ENCODE measurements around the gene FCN2. TPM values are rescaled to one million over a fixed set of nuclear protein-coding genes. Genes with fewer than 3 reads are reported as not detected.

Gene FCN2
- total RNA-seq, 2 experiments from 2014 or later = not detected

DNA sequence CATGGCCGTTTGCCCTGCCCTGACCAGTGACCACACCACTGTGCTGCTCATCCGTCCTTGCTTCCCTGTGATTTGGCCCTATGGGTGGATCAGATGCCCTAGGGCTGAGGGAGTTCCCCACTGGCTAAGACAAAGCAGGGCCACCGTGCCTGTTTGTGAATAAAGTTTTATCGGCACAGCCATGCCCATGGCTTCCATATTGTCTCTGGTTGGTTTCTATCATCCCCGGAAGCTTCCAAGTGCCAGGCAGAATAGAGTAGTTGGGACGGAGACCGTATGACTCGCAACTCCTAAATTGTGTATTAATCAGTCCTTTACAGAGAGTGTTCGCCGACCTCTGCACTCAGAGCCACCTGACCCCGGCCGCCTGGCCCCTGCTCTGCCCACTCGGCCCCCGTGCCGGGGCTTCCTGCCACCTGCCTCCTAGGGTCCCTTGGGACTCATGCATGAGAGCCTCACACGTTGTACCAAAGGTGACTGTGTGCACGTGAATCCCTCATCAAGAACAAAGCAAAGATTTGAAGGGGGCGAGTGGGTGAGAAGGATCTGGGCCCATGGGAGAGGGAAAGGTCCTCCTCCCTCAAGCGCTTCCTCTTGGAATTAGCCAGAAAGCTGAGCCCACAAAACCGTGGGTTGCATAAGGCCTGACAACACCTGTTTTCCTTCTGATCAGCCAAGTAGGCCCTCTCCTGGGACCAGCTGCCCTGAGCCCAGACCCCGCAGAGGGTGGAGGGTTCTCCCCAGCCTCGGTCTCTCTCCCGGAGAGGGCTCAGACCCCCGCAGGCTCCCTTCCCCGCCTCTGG, 11.7 kb upstream of the FCN2 start:
- DNase-seq = no peak
- ChIA-PET POLR2A (no interaction called here), CTCF (no interaction called here)
- H3K9me3 Mint-ChIP-seq = no peaks in the 10 kb centered on the region
- H3K4me1 Mint-ChIP-seq = no peaks in the 10 kb centered on the region
- no peak overlapping the region for H3K27ac Mint-ChIP-seq
- H3K36me3 Mint-ChIP-seq (ENCODE audit: low read depth) = no peaks in the 10 kb centered on the region
- no peaks in the 10 kb centered on the region for H3K27me3 Mint-ChIP-seq
- H3K4me3 Mint-ChIP-seq = no peak overlapping the region

DNA sequence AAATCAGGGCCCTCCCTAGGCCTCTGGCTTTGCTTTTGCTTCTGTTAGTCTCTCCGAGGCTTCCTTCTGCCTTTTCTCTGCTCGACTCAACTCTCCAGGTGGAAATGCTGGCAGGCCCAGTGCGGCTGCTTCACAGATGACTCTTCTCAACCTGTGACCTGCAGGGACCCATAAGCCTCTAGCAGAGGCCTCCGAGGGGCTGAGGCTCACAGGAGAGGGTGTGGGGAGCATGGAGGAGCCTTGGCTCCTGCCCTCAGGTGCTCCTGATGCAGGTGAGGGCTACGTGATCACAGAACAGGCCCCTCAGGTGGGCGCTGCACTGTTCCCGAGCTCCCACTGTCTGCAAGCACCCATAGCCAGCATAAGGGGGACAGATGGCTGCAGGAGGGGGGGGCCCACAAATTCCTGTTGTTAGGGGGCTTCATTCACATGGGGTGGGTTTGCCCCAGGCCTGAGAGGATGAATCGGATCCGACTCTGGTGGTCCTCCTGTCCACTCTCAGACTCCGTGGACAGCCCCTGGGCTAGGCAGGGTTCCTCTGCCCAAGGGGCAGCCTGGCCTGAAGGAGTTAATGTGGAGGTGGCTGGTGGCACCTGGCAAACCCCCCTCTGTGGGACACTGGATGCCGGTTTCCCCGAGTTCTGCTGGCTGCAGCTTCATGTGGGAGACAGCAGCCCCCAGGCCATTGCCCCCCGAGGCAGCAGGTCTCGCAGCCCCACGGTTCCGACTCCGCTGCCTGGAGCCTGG, 10.9 kb upstream of the FCN2 start:
- Mint-ChIP-seq H3K27ac (no peak overlapping the region), H3K9me3 (no peaks in the 10 kb centered on the region)
- CTCF ChIA-PET = no interaction called here

DNA sequence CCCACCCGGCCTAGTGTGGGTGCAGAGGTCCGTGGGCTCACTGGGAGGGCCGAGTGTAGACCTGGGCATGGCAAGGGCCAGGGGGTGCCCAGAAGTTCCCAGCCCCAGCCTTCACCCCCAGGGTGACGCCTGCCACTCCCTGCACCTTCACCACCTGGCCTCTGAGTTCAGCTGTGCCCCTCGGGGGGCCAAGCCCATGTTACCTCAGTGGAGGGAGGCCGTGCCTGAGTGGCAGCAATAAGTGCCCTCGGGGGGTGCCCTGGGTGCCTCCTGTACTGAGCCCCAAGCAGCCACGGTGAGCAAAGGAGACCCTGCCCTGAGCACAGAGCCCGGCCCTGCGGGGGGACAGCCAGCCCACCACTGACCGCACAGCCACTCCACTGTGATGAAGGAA, 10.3 kb upstream of the FCN2 start:
- Mint-ChIP-seq H3K27me3 (peaks cover 4% of the 10 kb centered on the region), H3K27ac (no peak overlapping the region), H3K9me3 (no peaks in the 10 kb centered on the region), H3K4me1 (no peaks in the 10 kb centered on the region), H3K36me3 (ENCODE audit: low read depth) (no peaks in the 10 kb centered on the region), H3K4me3 (no peak overlapping the region)
- no peak for DNase-seq
- POLR2A ChIA-PET = interaction anchor here (0.5 kb wide), 1 partner anchor 560 kb away, joined by 3 read pairs; no protein-coding TSS in a partner anchor
- CTCF ChIA-PET = no interaction called here

More for the DNA sequence above, 10.9 kb upstream of the FCN2 start:
- no peak for DNase-seq
- POLR2A ChIA-PET = no interaction called here
- H3K4me1 Mint-ChIP-seq = no peaks in the 10 kb centered on the region
- no peak overlapping the region for H3K4me3 Mint-ChIP-seq
- no peaks in the 10 kb centered on the region for H3K36me3 Mint-ChIP-seq (ENCODE audit: low read depth)
- H3K27me3 Mint-ChIP-seq = peaks cover 2% of the 10 kb centered on the region

DNA sequence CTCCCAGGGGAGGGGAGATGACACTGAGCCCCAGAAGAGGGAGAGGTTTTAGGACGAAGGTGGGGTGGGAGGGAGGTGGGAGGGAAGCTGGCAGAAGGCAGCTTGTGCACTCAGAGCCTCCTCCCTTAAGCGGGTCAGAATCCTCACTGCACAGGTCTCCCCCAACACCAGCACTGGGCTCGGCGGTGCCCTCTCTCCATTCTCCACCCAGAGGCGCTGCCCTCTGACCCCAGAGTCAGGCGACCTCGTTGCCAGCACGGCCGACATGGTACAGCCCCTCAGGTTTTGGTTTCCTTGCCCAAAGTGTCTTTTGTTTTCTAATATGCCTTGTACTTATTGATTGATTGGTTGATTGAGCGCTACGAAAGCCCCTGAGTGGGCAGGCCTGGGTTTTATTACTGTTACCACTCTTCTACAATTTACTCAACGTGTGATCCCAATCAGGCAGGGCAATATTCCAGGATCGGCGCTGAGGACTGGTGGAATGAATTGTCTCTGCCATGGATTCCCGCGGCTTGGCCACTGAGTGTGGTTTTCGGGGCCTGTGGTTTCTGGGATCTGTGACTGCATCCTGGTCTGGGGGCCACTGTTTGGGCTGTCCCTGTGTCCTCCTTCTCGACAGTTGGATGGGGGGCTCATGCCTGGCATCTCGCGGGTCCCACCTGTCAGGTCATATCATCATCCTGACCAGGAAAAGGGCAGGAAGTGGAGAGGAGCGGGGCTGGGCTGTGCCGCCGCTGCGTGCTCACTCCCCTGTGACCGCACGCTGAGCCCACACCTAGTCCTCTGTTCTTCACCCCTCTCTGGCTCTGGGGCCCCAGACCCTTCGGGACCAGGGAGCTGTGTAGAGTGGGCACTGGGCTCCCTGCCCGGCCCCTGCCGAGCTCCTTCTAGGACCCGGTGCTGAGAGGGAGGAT, 9.6 kb upstream of the FCN2 start:
- ChIA-PET CTCF (no interaction called here), POLR2A (interaction anchor here (0.5 kb wide), 1 partner anchor 561 kb away, joined by 3 read pairs; no protein-coding TSS in a partner anchor)
- Mint-ChIP-seq H3K27ac (no peak overlapping the region), H3K4me3 (no peak overlapping the region), H3K27me3 (peaks cover 4% of the 10 kb centered on the region), H3K36me3 (ENCODE audit: low read depth) (no peaks in the 10 kb centered on the region), H3K4me1 (no peaks in the 10 kb centered on the region), H3K9me3 (no peaks in the 10 kb centered on the region)
- no peak for DNase-seq

DNA sequence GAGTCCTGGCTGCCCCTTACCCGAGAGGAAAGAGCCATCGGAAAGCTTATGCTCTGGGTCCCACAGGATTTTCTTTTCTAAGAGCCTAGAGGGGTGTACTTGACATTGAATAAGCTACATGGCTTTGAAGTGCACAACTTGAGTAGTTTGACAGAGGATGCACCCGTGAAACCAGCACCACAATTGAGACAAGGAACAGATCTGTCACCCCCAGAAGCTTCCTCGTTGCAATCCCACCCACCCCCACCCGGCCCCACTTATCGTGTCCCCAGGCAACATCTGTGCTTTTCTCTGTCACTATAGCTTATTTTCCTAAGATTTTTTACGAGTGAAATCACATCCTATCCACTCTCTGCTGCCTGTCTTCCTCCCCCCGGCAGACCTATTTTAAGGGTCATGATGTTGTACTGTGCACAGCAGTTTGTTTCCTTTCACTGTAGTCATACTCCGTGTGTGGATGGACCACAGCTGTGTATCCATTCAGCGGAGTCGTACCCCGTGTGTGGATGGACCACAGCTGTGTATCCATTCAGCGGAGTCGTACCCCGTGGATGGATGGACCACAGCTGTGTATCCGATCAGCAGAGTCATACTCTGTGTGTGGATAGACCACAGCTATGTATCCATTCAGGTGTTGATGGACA, 8.8 kb upstream of the FCN2 start:
- no peak overlapping the region for H3K4me3 Mint-ChIP-seq
- H3K4me1 Mint-ChIP-seq = no peaks in the 10 kb centered on the region
- POLR2A ChIA-PET = no interaction called here
- H3K9me3 Mint-ChIP-seq = no peaks in the 10 kb centered on the region
- CTCF ChIA-PET = no interaction called here
- no peak for DNase-seq
- no peaks in the 10 kb centered on the region for H3K36me3 Mint-ChIP-seq (ENCODE audit: low read depth)
- peaks cover 6% of the 10 kb centered on the region for H3K27me3 Mint-ChIP-seq
- no peak overlapping the region for H3K27ac Mint-ChIP-seq

DNA sequence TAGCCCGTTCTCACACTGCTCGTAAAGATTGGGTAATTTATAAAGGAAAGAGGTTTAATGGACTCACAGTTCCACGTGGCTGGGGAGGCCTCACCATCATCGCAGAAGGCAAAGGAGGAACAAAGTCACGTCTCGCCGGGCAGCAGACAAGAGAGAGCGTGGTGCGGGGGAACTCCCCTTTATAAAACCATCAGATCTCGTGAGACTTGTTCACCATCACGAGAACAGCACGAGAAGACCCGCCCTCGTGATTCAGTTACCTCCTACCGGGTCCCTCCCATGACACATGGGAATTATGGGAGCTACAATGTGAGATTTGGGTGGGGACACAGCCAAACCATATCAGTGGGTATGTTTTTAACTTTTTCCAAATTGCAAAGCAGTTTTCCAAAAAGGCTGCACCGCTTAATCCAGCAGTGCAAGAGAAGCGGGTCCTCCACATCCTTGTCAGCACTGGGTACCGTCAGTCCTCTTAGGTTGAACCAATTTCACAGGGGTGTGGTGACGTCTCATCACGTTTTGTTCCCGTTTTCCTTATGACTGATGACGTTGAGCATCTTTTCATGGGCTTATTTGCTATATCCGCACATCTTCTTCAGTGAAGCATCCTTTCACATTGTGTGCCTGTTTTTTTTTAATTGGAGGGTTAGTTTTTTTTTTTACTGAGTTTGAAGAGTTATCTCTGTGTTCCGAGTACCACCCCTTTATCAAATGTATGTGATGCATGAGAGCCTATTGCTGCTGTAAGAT, 8.0 kb upstream of the FCN2 start:
- ChIA-PET CTCF (no interaction called here), POLR2A (no interaction called here)
- Mint-ChIP-seq H3K36me3 (ENCODE audit: low read depth) (no peaks in the 10 kb centered on the region), H3K27me3 (peaks cover 8% of the 10 kb centered on the region), H3K4me1 (no peaks in the 10 kb centered on the region), H3K9me3 (no peaks in the 10 kb centered on the region), H3K4me3 (no peak overlapping the region), H3K27ac (no peak overlapping the region)
- no peak for DNase-seq

DNA sequence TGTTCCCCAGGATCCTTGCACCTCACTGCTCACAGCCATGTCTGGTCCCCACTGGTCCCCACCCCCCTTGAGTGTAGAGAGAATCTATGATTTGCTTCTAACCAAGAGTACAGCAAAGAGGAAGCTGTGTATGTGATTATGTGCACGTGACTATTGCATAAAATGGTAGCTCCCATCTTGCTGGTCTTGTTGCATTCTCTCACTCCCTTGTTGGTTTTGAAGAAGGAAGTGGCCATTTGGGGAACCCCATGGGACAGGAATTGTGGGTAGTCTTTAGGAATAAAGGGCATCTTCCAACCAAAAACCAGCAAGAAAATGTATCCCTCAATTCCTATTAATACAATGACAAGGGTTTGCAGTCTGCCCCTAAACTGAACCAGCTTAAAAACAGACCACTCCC, 5.2 kb upstream of the FCN2 start:
- H3K4me3 Mint-ChIP-seq = no peak overlapping the region
- H3K9me3 Mint-ChIP-seq = no peaks in the 10 kb centered on the region
- ChIA-PET POLR2A (no interaction called here), CTCF (no interaction called here)
- DNase-seq = no peak
- H3K27me3 Mint-ChIP-seq = peaks cover 8% of the 10 kb centered on the region
- H3K4me1 Mint-ChIP-seq = no peaks in the 10 kb centered on the region
- H3K27ac Mint-ChIP-seq = no peak overlapping the region
- no peaks in the 10 kb centered on the region for H3K36me3 Mint-ChIP-seq (ENCODE audit: low read depth)

DNA sequence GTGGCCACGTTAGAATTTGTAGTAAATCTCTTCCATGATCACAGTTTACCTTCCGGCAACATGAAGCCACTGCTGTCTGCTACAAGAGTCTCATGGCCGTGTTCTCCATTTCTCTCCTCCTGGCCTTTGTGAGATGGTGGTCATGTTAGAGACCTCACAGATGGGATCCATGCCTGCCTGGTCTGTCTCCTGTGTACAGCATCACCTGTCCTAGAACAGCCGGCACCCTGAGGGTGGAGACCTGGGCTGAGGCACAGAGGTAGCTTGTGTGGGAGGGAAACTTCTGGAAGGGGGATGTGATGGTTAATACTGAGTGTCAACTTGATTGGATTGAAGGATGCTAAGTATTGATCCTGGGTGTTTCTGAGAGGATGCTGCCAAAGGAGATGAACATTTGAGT, 3.1 kb upstream of the FCN2 start:
- H3K4me3 Mint-ChIP-seq = no peak overlapping the region
- H3K36me3 Mint-ChIP-seq (ENCODE audit: low read depth) = no peaks in the 10 kb centered on the region
- H3K27ac Mint-ChIP-seq = no peak overlapping the region
- CTCF ChIA-PET = no interaction called here
- DNase-seq = no peak
- H3K9me3 Mint-ChIP-seq = no peaks in the 10 kb centered on the region
- POLR2A ChIA-PET = no interaction called here
- H3K4me1 Mint-ChIP-seq = no peaks in the 10 kb centered on the region
- peaks cover 8% of the 10 kb centered on the region for H3K27me3 Mint-ChIP-seq

DNA sequence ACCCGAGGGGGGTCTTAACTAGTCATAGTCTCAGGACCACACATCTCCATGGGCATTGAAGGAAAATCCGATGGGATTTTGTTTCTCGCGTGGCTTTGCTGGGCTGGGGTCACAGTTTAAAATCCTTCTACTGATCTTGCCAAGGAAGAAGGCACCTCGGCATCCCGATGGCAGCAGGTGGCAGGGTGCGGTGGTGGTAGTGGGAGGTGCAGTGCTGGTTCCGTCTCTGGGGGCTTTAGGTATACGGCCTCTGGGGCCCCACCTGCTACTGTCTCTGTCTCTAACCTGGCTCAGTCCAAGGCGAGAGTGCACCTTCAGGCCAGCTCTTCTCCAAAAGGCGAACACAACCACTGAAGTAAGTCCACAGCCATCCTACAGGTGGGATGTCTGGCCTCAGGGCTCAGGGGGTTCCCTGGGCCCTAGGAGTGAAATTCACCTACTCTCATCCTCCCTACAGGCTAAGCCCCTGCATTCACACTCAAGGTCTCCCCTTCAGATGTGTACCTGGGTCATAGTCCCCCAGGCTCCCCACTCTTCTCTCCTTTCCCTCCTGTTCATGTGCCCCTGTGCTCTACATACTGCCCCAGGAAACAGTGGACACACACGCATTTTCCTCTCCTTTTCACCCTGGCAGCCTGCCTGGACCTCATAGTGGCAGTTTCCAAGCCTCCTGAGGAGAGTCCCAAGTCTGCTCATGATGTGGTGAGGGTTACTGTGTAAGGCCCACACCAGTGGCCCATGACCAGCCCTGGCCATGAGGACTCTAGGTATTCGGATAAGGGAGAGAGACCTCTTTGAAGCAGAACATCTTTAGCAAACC, 736 bp upstream of the FCN2 start:
- Mint-ChIP-seq H3K9me3 (no peaks in the 10 kb centered on the region), H3K4me1 (no peaks in the 10 kb centered on the region), H3K36me3 (ENCODE audit: low read depth) (no peaks in the 10 kb centered on the region), H3K4me3 (no peak overlapping the region), H3K27me3 (peaks cover 6% of the 10 kb centered on the region), H3K27ac (no peak overlapping the region)
- no peak for DNase-seq
- POLR2A ChIA-PET = no interaction called here
- CTCF ChIA-PET = no interaction called here

DNA sequence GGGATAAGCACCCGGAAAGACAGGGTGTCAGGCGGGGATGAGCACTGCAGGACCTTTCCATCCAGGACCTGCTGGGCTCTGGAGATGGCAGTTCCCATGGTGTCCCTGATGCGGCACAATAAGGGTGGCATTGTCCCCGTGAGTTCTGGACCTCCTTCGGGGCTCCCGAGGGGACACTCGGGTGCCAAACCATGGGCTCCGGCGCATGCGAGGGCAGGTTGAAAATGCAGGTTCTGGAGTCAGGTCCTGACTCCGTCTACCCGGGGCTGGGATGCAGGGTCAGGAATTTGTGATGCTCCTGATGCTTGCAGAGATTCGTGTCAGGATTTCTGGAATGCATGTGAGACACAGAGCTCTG, 682 bp downstream of the FCN2 start:
- ChIA-PET CTCF (no interaction called here), POLR2A (no interaction called here)
- no peaks in the 10 kb centered on the region for H3K9me3 Mint-ChIP-seq
- H3K27ac Mint-ChIP-seq = no peak overlapping the region
- H3K36me3 Mint-ChIP-seq (ENCODE audit: low read depth) = no peaks in the 10 kb centered on the region
- peaks cover 2% of the 10 kb centered on the region for H3K27me3 Mint-ChIP-seq
- no peak for DNase-seq
- H3K4me1 Mint-ChIP-seq = no peaks in the 10 kb centered on the region
- no peak overlapping the region for H3K4me3 Mint-ChIP-seq

DNA sequence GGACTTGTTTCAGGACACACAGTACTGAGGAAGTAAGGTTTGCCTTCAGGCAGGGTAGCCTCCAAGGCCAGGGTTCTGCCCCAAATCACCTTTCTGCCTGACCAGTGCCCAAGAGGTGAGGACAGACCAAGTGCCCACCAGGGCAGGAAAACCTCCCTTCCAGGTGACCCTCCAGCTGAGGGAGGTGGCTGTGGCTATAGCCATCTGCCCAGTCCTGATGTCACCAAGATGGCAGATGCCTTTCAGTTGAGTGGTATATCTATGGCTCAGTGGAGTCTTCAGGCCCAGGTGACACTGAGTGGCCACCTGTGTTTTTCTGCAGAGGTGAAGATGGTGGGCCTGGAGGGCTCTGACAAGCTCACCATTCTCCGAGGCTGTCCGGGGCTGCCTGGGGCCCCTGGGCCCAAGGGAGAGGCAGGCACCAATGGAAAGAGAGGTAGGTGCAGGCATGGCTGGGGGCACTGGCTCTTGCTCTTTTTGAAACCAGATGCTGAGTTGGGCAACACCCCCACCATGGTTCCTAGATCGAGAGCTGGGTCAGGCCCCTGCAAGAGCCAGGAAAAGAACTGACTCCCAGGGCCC, 1.7 kb downstream of the FCN2 start:
- H3K4me3 Mint-ChIP-seq = no peak overlapping the region
- H3K9me3 Mint-ChIP-seq = no peaks in the 10 kb centered on the region
- H3K4me1 Mint-ChIP-seq = no peaks in the 10 kb centered on the region
- POLR2A ChIA-PET = no interaction called here
- H3K27me3 Mint-ChIP-seq = no peaks in the 10 kb centered on the region
- H3K36me3 Mint-ChIP-seq (ENCODE audit: low read depth) = no peaks in the 10 kb centered on the region
- CTCF ChIA-PET = no interaction called here
- H3K27ac Mint-ChIP-seq = no peak overlapping the region
- DNase-seq = no peak

Data from activated CD4-positive, alpha-beta T cell treated with anti-CD3 and anti-CD28 coated beads, Interleukin-2, amount 10 ng/mL, durations not matched to agents 7 days and 5 days (primary cell).